ENCODE data around the gene PACSIN3. TPM values are rescaled to one million over a fixed set of nuclear protein-coding genes. Genes with fewer than 3 reads are reported as not detected.
A peak's percentile ranks its signal among the peaks of the same experiment; 100 is the strongest.

The PACSIN3 gene
- total and polyA plus RNA-seq, 2 of the 8 experiments (the other 6 are each of a cell fraction or from before 2014, with no cell fraction given), result 23.8 to 47.2 TPM

GRCh38 chr11:47185305-47186075 is 744 bp downstream of the PACSIN3 start (continued):
- TF ChIP-seq, protein P1, sequence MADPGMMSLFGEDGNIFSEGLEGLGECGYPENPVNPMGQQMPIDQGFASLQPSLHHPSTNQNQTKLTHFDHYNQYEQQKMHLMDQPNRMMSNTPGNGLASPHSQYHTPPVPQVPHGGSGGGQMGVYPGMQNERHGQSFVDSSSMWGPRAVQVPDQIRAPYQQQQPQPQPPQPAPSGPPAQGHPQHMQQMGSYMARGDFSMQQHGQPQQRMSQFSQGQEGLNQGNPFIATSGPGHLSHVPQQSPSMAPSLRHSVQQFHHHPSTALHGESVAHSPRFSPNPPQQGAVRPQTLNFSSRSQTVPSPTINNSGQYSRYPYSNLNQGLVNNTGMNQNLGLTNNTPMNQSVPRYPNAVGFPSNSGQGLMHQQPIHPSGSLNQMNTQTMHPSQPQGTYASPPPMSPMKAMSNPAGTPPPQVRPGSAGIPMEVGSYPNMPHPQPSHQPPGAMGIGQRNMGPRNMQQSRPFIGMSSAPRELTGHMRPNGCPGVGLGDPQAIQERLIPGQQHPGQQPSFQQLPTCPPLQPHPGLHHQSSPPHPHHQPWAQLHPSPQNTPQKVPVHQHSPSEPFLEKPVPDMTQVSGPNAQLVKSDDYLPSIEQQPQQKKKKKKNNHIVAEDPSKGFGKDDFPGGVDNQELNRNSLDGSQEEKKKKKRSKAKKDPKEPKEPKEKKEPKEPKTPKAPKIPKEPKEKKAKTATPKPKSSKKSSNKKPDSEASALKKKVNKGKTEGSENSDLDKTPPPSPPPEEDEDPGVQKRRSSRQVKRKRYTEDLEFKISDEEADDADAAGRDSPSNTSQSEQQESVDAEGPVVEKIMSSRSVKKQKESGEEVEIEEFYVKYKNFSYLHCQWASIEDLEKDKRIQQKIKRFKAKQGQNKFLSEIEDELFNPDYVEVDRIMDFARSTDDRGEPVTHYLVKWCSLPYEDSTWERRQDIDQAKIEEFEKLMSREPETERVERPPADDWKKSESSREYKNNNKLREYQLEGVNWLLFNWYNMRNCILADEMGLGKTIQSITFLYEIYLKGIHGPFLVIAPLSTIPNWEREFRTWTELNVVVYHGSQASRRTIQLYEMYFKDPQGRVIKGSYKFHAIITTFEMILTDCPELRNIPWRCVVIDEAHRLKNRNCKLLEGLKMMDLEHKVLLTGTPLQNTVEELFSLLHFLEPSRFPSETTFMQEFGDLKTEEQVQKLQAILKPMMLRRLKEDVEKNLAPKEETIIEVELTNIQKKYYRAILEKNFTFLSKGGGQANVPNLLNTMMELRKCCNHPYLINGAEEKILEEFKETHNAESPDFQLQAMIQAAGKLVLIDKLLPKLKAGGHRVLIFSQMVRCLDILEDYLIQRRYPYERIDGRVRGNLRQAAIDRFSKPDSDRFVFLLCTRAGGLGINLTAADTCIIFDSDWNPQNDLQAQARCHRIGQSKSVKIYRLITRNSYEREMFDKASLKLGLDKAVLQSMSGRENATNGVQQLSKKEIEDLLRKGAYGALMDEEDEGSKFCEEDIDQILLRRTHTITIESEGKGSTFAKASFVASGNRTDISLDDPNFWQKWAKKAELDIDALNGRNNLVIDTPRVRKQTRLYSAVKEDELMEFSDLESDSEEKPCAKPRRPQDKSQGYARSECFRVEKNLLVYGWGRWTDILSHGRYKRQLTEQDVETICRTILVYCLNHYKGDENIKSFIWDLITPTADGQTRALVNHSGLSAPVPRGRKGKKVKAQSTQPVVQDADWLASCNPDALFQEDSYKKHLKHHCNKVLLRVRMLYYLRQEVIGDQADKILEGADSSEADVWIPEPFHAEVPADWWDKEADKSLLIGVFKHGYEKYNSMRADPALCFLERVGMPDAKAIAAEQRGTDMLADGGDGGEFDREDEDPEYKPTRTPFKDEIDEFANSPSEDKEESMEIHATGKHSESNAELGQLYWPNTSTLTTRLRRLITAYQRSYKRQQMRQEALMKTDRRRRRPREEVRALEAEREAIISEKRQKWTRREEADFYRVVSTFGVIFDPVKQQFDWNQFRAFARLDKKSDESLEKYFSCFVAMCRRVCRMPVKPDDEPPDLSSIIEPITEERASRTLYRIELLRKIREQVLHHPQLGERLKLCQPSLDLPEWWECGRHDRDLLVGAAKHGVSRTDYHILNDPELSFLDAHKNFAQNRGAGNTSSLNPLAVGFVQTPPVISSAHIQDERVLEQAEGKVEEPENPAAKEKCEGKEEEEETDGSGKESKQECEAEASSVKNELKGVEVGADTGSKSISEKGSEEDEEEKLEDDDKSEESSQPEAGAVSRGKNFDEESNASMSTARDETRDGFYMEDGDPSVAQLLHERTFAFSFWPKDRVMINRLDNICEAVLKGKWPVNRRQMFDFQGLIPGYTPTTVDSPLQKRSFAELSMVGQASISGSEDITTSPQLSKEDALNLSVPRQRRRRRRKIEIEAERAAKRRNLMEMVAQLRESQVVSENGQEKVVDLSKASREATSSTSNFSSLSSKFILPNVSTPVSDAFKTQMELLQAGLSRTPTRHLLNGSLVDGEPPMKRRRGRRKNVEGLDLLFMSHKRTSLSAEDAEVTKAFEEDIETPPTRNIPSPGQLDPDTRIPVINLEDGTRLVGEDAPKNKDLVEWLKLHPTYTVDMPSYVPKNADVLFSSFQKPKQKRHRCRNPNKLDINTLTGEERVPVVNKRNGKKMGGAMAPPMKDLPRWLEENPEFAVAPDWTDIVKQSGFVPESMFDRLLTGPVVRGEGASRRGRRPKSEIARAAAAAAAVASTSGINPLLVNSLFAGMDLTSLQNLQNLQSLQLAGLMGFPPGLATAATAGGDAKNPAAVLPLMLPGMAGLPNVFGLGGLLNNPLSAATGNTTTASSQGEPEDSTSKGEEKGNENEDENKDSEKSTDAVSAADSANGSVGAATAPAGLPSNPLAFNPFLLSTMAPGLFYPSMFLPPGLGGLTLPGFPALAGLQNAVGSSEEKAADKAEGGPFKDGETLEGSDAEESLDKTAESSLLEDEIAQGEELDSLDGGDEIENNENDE (IDR thresholded peaks at IDR 0.05; ENCODE audit: insufficient replicate concordance, low read length), result no peak
- TF ChIP-seq RBBP5 (IDR thresholded peaks at IDR 0.05; ENCODE audit: borderline replicate concordance, low read depth, low read length) (peak; percentile 28; the same call in 1 of the 2 replicates), CTBP2 (IDR thresholded peaks at IDR 0.05; ENCODE audit: borderline replicate concordance, insufficient read depth, insufficient read length, low read length) (no peak), BRCA1 (IDR thresholded peaks at IDR 0.05; ENCODE audit: low read depth, low read length) (no peak), BCL11A (IDR thresholded peaks at IDR 0.05; ENCODE audit: low read depth in 2 of 2, low read length in 2 of 2) (no peak), SP4 (IDR thresholded peaks at IDR 0.05; ENCODE audit: low read length) (no peak), TAF7 (optimal IDR thresholded peaks at IDR 0.05; ENCODE audit: borderline replicate concordance, low read depth, low read length) (no peak), SRF (IDR thresholded peaks at IDR 0.05; ENCODE audit: low read depth, low read length) (no peak), ASH2L (IDR thresholded peaks at IDR 0.05; ENCODE audit: low read length) (peak; percentile 84), CREB1 (IDR thresholded peaks at IDR 0.05) (peak; percentile 66; the same call in 1 of the 2 replicates), JUN (IDR thresholded peaks at IDR 0.05; ENCODE audit: low read depth, low read length) (no peak)
